Esophagus squamous epithelium (tissue), 5 donors: ENCODE measurements around the gene FHL2. TPM values are rescaled to one million over a fixed set of nuclear protein-coding genes. Genes with fewer than 3 reads are reported as not detected.
A peak's percentile ranks its signal among the peaks of the same experiment; 100 is the strongest.

ENCODE experiments used
- DNase-seq: peaks from one replicate; lab custom pipeline; 2025; lab: John Stamatoyannopoulos, UW
- H3K27ac ChIP-seq, 4 donors: fragments of 200-600 bp; sonication (generic); one replicate each; pipeline ENCODE4 v1.5.1; 2016 to 2019; ENCODE audit warnings: mild to moderate bottlenecking in 1 of 4
- H3K27me3 ChIP-seq, 4 donors: fragments of 200-600 bp; sonication (generic); 1 replicate in 3 of 4; 2 replicates in 1 of 4; pipeline versions ENCODE4 v1.5.1 to v1.6.0; 2017 to 2021; ENCODE audit warnings: antibody characterized with exemption in 1 of 4
- H3K36me3 ChIP-seq, 3 donors: fragments of 200-600 bp; sonication (generic); one replicate each; pipeline ENCODE4 v1.5.1; 2016 to 2019
- H3K4me1 ChIP-seq, 3 donors: fragments of 200-600 bp; sonication (generic); one replicate each; pipeline ENCODE4 v1.5.1; 2017 to 2019
- H3K4me3 ChIP-seq, 4 donors: fragments of 200-600 bp; sonication (generic); 1 replicate in 3 of 4; 2 replicates in 1 of 4; pipeline ENCODE4 v1.5.1; 2016 to 2019; ENCODE audit warnings: mild to moderate bottlenecking in 2 of 4, moderate library complexity in 1 of 4
- H3K9me3 ChIP-seq, 3 donors: fragments of 200-600 bp; sonication (generic); one replicate each; pipeline ENCODE4 v1.5.1; 2016 to 2019
- CTCF ChIP-seq, 6 experiments: fragments of 450-650 bp in 4 of 6; fragments of 200-600 bp in 2 of 6; sonication (generic) in 2 of 6; IDR thresholded peaks; one replicate each; pipeline ENCODE4 v1.5.1; 2016 to 2019; ENCODE audit warnings: antibody characterized with exemption in 6 of 6, mild to moderate bottlenecking in 4 of 6, moderate library complexity in 4 of 6
- POLR2A ChIP-seq, 4 donors: fragments of 450-650 bp; IDR thresholded peaks; one replicate each; pipeline ENCODE4 v1.6.1; 2017; ENCODE audit warnings: antibody characterized with exemption in 4 of 4, mild to moderate bottlenecking in 4 of 4, moderate library complexity in 3 of 4
- WGBS, 2 donors: methylation state at CpG; one replicate each; pipeline ENCODE4 v1.1.5; 2018; 5-methylcytosine and 5-hydroxymethylcytosine counted together
- intact Hi-C: fragments of 100-400 bp; cut with DNase I; formaldehyde crosslinking; loops from one replicate; pipeline ENCODE4 v1.15.0; 2022
- total RNA-seq, 4 donors: library from RNA; depleted of rRNA; stranded (reverse); fragments of >200 nt; gene quantifications; one replicate each; pipeline ENCODE4 v1.1.0, GENCODE V29; 2016
- donor health status: DM: yes; HTN: yes; CAD: no.

The FHL2 gene
- total RNA-seq, 4 donors from 2014 or later: 46.1 to 89.1 (median 54.7) TPM

GRCh38 chr2:105380432-105381100, 18.3 kb downstream of the FHL2 start:
- intact Hi-C loops: no loop called here
- Histone ChIP-seq H3K27ac (peak overlapping the region; percentile 72 to 87 (median 86)), H3K4me1 (peaks cover 32 to 99% (median 66%) of the 10 kb centered on the region in 3 donors), H3K27me3 (no peaks in the 10 kb centered on the region), H3K36me3 (peaks cover 0 to 42% (median 3%) of the 10 kb centered on the region in 3 donors), H3K4me3 (no peak overlapping the region), H3K9me3 (no peaks in the 10 kb centered on the region)
- 17 to 26% methylated on average over 9 of the region's 9 CpGs for WGBS, 2 donors
- DNase-seq: no peak
- TF ChIP-seq CTCF (IDR thresholded peaks at IDR 0.05) (no peak), POLR2A (IDR thresholded peaks at IDR 0.05) (no peak)

- TF ChIP-seq POLR2A (IDR thresholded peaks at IDR 0.05) (no peak), CTCF (IDR thresholded peaks at IDR 0.05) (no peak)
- Histone ChIP-seq H3K4me1 (peaks cover 39 to 99% (median 74%) of the 10 kb centered on the region in 3 donors), H3K9me3 (no peaks in the 10 kb centered on the region), H3K27me3 (no peaks in the 10 kb centered on the region), H3K36me3 (peaks cover 0 to 34% (median 0%) of the 10 kb centered on the region in 3 donors), H3K27ac (peak overlapping the region; percentile 72 to 87 (median 86)), H3K4me3 (no peak overlapping the region)
- WGBS, 2 donors: 20 to 24% methylated on average over 7 of the region's 7 CpGs
- DNase-seq: no peak
- intact Hi-C loops: no loop called here
Measured at GRCh38 chr2:105379741-105380186, 19.1 kb downstream of the FHL2 start.

- H3K27ac ChIP-seq: peak overlapping the region in 3 of 4 donors; percentile 86 to 87 (median 87)
Measured at GRCh38 chr2:105378921-105379383, 19.9 kb downstream of the FHL2 start.

GRCh38 chr2:105378276-105378840, 20.5 kb downstream of the FHL2 start:
- Histone ChIP-seq H3K36me3 (peaks cover 0 to 20% (median 0%) of the 10 kb centered on the region in 3 donors), H3K9me3 (no peaks in the 10 kb centered on the region), H3K4me3 (no peak overlapping the region), H3K27me3 (no peaks in the 10 kb centered on the region), H3K4me1 (peaks cover 43 to 99% (median 88%) of the 10 kb centered on the region in 3 donors), H3K27ac (peak overlapping the region in 3 of 4 donors; percentile 86 to 87 (median 87))
- no peak for DNase-seq
- intact Hi-C loops: no loop called here
- TF ChIP-seq POLR2A (IDR thresholded peaks at IDR 0.05) (no peak), CTCF (IDR thresholded peaks at IDR 0.05) (no peak)
- WGBS, 2 donors: 68 to 72% methylated on average over 9 to 12 of the region's 12 CpGs

More at GRCh38 chr2:105378921-105379383, 19.9 kb downstream of the FHL2 start:
- peaks cover 39 to 99% (median 82%) of the 10 kb centered on the region in 3 donors for H3K4me1 ChIP-seq
- no peaks in the 10 kb centered on the region for H3K9me3 ChIP-seq
- no peaks in the 10 kb centered on the region for H3K27me3 ChIP-seq
- TF ChIP-seq POLR2A (IDR thresholded peaks at IDR 0.05) (no peak), CTCF (IDR thresholded peaks at IDR 0.05) (no peak)
- peaks cover 0 to 26% (median 0%) of the 10 kb centered on the region in 3 donors for H3K36me3 ChIP-seq
- H3K4me3 ChIP-seq: no peak overlapping the region
- WGBS, 2 donors: 50 to 55% methylated on average over 4 of the region's 4 CpGs
- no peak for DNase-seq
- intact Hi-C loops: no loop called here

- H3K27ac ChIP-seq: peak overlapping the region; percentile 79 to 87 (median 86)
- peaks cover 0 to 17% (median 0%) of the 10 kb centered on the region in 3 donors for H3K36me3 ChIP-seq
- intact Hi-C loops: no loop called here
- no peaks in the 10 kb centered on the region for H3K9me3 ChIP-seq
- H3K4me1 ChIP-seq: peaks cover 48 to 100% (median 92%) of the 10 kb centered on the region in 3 donors
- 54 to 64% methylated on average over 3 of the region's 3 CpGs for WGBS, 2 donors
- no peak for DNase-seq
- TF ChIP-seq CTCF (IDR thresholded peaks at IDR 0.05) (no peak), POLR2A (IDR thresholded peaks at IDR 0.05) (no peak)
- H3K27me3 ChIP-seq: no peaks in the 10 kb centered on the region
- no peak overlapping the region for H3K4me3 ChIP-seq
Measured at GRCh38 chr2:105377871-105378270, 21.0 kb downstream of the FHL2 start.
